HG02885 (cell line): ENCODE measurements around the gene ATOSB.
"Not testable (repeated sequence)": the region's sequence is repeated elsewhere in the genome, so short reads cannot be mapped to it uniquely, and the experiment has no call there.

ENCODE experiments used
- ATAC-seq: cut with Tn5 transposase; IDR thresholded peaks from one replicate; pipeline ENCODE4 v1.9.1; 2021; ENCODE audit warnings: mild to moderate bottlenecking; ENCODE audit not compliant: unreplicated experiment, poor library complexity

Gene ATOSB, protein sequence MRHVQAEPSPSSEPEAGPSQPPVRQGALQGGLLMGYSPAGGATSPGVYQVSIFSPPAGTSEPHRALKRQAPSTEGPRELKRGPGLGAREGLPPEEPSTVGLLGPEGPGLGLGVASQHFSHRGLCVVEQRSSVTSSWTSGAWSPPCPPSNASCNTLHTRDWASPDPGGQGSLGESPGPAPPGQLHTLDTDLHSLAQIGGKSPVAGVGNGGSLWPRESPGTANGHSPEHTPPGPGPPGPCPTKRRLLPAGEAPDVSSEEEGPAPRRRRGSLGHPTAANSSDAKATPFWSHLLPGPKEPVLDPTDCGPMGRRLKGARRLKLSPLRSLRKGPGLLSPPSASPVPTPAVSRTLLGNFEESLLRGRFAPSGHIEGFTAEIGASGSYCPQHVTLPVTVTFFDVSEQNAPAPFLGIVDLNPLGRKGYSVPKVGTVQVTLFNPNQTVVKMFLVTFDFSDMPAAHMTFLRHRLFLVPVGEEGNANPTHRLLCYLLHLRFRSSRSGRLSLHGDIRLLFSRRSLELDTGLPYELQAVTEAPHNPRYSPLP

DNA sequence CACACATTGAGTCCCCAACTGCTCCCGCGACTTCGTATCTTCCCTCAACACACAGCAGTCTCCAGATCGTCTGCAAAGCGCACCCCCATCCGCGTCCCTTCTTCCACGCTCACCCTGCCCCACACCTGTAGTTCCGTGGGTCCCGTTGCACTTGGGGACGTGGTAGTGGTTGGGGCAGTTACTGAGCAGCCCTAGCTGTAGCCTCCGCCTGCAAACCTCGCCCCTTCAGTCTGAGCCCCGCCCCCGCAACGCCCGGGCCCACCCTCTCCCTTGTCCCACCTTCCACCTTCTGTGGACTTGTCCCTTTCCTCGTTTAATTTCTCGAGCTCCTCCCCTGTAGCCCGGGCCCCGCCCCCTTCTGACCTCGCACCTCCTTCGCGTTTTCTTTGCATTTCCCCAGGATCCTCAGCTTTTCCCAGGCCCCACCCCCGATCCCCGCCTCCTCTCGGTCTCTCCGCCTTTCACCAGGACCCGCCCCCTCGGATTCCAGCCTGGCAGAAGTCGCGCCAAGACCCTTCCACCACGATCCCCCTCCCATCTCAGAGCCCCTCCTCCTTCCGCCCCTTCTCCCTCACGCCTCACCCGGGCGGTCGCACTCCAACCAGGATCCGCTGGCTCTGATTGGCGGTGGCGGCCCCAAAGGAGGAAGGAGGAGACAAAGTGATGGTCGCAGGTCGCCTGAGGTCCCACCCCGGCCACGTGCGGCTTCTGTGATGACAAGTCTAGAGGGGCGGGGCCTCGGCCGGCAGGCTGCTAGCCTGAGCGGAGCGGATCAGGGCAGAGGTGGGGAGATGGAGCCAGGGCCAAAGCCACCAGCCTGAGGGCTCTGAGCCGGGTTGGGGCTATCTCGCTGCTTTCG, at the start of gene ATOSB:
Gene ATOSB, minus strand, starts transcription at position 183 of the 859 bp plus-strand sequence. CDS start 7,588 bp downstream, outside the sequence.
- ATAC-seq, result peak; percentile 58

DNA sequence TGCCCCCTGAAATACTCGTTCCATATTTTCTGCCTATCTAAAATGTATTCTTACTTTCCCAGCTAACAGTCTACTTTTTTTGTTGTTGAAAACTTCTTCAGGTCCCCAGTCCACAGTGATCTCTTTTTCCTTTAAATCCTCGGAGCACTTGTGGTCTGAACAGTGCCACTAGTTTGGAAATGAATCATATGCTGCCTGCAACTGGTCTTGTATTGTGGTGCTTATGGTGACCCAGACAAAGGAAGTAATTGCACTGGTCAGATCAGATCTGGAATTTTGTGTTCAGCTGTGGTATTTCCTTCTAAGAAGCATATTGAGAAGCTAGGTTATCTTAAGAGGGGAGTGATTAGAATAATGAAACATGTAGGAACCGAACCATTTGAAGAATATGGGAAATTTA, 49.0 kb upstream of the ATOSB start:
- ATAC-seq, result no peak

DNA sequence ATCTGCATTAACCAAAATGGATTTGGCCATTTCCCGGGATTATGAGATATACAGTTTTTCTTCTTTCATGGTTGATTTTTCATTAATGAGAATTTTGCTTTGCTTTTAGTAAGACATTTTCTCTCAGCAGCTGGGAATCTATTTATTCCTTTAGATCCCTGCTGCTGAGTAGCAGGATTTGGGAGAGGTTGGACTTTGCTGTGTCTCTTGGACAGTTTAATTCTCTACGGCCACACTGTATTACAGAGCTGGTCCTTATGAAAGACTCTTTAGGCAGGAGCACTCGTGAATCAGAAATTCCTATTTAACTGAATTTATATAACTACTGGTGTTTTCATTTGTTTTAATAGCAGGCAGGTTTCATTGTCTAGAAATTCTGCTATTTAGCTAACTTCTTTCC, 47.8 kb upstream of the ATOSB start:
- ATAC-seq, result no peak

DNA sequence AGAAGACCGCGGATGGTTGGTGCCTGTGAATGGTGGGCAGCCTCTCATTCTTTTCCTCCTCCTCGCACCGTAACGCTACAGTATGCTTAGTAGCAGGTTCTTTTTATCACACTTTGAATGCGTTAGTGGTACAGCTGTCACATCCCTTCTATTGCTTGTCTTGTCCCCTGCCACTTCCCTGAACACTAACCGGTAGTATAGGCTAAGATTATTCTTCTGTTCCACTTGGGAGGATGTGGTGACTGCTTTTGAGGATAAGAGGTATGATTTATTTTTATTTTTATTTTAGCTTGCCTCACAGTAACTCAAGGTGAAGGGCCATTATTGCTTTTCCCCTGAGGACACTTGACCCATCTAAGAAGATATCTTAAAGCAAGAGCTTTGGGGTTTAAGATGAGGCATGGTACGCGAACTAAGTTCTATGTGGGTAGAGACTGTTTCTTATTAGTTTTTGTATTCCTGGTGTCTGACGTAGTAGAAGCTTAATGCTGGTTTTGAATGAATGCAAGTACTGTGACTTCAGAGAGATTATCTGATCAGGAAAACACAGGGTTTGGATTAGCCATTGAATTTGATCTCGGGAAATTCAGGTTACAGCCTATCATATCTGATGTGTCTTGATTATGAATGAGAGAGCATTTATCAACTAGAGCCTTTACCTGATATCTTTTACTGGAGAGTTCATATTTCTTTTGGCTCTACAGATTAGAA, 47.1 kb upstream of the ATOSB start:
- no peak for ATAC-seq

DNA sequence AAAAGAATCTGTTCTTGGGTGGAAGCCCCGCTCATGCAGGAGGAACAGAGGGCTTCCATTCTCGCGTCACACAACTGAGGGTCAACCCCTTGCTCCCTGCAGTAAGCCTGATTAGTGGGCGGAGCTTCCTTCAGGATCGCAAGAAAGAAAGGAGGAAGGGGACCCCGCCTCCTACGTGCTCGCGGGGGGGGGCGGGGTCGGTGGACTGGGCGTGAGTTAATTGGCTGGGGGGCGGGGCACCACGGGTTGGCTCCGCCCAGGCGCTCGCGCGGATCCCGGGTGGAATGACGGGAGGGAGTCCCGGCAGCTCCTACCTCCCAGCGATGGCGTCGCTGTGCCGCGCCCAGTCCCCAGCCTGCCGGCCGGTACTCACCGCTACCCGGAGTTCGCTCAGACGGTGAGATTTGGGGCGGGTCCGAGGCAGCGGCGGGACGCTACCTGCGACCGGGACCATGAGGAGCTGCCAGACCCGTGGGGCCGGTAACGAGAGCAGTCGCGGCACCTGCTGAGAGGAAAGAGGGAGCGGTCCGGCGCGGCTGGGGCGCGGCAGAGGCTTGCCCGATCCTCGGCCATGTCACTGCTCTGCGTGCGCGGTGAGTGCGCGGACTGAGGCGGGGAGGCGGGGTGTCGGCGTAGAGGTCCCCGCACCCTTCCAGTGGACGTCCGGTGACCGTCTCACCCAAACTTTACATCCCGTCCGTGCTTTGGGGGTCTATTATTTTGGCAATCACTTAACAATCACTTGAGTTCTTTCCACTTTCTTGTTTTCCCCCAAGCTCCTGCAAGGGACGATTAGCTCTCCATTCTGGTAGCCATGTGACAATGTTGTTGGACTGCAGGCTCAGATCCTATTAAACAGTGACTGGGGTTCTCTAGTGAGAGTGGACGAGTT, 46.3 kb upstream of the ATOSB start, which contains the start of gene UNC13B:
Gene UNC13B, plus strand, starts transcription at position 297 of the 892 bp plus-strand sequence. Its CDS starts 275 bp downstream, at position 572.
- ATAC-seq, result peak; percentile 73

DNA sequence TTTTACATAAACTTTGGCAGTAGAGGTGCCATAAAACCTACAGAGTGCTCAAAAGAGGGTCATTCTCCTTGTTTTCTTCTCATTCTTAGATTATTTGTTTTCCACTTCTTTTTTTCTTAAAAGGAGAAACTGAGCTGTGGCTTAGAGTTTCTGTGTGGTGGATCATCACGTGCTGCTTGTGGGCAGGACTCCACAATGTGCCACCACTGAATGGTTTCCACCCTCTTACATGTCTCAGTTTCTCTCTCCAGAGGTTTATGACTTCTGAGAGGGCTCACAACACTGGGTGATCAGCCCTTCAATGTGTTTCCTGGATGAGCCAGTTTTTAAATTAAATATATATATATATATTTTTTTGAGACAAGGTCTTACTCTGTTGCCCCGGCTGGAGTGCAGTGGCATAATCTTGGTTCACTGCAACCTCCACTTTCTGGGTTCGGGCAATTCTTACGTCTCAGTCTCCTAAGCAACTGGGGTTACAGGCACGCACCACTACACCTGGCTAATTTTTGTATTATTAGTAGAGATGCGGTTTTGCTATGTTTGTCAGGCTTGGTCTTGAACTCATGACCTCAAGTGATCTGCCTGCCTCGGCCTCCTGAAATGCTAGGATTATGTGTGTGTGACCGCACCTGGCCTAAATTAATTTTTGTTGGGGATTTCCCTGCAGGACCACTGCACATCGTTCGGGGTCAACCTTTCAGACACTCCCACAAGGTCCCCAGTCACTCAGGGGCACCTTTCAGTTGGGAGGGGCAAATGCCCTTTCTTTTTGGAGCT, 43.0 kb upstream of the ATOSB start:
- ATAC-seq, result peak; percentile 33

DNA sequence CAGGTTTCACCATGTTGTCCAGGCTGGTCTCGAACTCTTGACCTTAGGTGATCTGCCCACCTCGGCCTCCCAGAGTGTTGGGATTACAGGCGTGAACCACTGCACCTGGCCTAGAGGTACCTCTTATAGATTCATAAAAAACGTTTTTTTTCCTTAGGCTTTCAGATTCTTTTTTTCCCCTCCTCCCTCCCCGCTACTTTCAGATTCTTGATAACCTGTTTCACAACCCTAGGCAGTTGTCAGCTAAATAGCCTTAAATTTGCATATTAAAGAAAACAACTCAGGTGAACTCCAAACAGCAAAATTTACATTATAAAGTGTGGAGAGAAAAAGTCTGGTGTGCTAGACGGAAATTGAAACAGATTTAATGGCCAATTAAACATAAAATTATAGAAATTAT, 42.2 kb upstream of the ATOSB start:
- not testable (repeated sequence) for ATAC-seq

DNA sequence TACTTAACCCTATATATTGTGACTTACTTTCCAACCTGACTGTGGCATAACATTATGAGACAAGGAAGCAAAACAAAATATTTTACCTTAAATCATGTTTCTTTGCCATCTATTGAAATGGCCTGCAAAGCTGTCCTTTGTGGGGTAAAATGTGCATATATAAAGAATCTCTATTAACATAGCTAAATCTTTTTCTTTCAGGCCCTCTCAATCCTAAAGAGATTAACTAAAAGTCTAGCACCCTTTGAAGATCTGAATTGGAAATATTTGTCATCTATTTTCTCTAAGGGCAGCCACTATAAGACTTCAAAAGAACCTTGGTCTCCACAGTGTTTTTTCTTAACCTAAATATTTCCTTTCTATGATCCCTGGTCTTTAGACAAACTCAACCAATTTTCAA, 41.1 kb upstream of the ATOSB start:
- no peak for ATAC-seq

DNA sequence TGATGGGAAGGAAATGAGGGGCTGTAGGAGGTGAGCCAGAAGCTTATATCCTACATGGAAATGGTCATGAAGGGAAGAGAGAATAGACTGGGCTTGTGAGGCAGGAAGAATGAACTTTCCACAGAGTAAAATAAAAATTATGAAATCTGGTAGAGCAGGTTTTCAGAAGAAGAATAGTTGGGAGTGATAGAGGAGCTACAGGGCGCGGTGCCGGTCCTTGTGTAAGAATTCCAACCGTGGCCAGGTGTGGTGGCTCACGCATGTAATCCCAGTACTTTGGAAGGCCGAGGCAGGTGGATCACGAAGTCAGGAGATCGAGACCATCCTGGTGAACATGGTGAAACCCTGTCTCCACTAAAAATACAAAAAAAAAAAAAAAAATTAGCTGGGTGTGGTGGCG, 37.3 kb upstream of the ATOSB start:
- no peak for ATAC-seq

DNA sequence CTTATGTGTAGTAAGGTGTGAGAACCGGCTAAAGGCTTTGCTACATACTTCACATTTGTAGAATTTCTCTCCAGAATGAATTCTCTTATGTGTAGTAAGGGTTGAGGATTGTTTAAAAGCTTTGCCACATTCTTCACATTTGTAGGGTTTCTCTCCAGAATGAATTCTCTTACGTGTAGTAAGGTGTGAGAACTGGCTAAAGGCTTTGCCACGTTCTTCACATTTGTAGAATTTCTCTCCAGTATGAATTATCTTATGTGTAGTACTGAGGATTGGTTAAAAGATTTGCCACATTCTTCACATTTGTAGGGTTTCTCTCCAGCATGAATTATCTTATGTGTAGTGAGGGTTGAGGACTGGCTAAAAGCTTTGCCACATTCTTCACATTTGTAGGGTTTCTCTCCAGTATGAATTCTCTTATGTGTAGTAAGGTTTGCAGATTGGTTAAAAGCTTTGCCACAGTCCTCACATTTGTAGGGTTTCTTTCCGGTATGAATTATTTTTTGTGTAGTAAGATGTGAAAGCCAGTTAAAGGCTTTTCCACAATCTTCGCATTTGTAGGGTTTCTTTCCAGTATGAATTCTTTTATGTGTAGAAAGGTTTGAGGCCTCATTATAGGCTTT, 32.4 kb upstream of the ATOSB start:
- ATAC-seq, result not testable (repeated sequence)

DNA sequence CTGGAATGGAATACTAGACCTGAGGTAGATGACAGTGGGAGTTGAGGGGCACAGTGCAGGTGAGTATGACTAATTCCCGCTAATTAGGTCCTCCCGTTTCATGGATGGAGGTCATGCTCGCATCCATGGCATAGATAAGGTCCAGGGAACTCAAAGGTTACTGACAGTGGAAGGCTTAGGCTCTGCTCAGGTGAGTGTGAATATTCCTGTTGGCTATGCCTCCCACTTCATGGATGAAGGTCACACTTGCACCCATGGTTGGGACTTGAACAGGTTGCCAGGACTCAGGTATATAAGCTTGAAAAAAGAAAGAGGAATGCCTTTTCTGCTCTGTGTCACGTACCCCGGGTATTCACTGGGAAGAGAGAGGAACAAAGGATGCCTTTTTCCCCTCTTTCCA, 26.4 kb upstream of the ATOSB start:
- ATAC-seq, result no peak

DNA sequence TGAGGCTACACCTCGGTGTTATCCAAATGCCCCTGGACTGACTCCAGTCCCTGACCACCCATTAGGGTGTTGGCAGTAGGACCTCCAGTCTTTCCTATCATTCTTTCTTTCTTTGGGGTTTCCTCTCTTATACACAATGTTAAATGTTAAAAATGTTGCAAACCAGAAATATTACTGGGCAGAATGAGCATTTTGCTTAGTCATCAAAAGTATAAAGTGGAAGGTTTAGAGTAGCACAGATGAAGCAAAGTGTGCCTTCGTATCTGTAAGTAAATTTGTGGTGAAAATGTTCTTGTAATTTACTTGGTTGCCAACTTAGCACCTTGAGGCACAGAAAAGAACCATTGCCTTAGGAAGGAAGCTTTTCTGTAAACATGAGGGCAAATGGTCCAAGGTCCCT, 24.4 kb upstream of the ATOSB start:
- ATAC-seq, result no peak

DNA sequence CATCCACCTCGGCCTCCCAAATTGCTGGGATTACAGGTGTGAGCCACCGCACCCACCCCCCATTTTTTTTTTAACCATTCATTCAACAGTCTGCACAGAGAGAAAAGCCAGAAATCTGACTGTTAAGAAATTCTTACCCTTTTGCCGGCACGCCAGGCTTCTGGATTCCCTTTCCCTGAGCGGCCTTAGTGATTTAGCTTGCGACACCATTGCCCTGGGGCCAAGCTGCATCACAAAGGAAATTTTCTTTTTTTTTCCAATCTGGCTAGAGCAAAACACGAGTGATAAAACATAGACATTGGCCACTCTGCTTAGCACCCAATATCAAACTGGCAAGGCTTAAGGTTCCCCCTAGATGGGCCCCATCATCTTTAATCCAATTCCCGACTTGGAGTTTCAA, 21.2 kb upstream of the ATOSB start:
- ATAC-seq, result no peak

DNA sequence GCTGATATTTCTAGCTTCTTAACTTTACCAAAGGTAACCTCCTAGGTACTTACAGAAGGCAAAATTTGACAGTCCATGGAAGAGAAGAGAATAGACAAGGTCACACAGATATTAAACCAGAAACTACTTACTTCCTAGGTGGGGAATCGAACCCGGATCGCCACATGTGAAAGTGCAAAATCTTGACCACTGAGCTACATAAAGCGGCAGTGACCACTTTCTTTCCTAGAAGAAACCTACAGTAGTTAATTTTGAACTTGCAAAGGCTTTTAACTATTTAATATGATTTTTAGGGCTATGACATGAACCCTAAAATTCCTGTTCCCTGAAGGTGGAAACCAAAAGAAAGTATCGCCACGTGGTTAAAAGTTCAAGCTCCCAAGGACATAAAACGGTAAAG, 20.3 kb upstream of the ATOSB start:
- ATAC-seq, result no peak

DNA sequence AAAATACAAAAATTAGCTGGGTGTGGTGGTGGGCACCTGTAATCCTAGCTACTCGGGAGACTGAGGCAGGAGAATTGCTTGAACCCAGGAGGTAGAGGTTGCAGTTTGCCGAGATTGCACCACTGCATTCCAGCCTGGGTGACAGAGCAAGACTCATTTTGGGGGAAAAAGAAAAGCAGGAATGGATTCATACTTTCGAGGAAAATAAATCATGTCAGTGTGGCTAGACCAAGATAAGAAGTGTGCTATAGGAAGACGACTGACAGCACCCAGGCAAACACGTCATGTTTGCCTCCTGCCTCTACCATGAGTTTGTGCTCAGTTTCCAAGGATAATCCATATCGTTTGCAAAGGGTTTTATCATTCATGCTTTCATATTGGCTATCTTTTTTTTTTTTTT, 19.3 kb upstream of the ATOSB start:
- no peak for ATAC-seq

DNA sequence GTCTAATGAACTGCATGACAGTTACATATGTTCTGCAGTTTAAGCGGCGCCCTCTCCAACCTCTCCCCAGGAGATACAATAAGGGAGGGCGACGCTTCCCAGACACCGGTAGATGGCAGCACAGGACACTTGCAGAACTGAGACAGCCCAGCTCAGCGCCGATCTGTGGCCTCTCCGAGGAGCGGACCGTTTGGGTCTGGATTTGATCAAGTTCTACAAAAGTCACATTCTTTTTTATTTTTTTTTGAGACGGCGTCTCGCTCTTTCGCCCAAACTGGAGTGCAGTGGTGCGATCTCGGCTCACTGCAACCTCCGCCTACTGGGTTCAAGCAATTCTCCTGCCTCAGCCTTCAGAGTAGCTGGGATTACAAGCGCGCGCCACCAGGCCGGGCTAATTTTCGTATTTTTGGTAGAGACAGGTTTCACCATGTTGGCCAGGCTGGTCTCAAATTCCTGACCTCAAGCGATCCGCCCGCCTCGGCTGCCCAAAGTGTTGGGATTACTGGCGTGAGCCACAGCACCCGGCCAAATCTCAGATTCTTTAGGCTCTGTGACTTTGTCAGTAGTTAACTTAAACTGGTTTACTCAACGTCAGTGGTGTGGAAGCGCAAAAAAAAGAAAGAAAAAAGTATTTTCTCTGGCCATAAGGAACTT, 1.4 kb upstream of the ATOSB start:
- ATAC-seq, result peak; percentile 57

DNA sequence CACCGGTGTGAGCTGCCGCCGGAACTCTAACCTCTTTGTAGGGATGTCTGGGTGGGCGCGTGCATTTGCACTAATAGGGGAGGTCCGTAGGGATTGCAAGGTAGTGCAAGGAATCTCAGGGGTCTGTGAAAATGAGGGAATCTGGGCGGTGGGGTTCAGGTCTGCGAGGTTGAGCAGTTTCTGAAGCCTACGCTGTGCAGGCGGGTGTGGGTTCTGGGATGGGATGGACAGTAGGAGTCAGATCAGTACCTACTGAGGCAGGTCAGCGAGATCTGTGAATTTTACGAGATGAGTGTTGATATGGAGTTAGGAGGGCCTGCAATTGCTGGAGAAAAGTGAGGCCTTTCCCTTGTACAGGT, 856 bp upstream of the ATOSB start:
- ATAC-seq, result no peak
